GM12873 (cell line): ENCODE results near the gene E2F7.

Experiments used
- TF ChIP-seq, protein P1 (sequence below): IDR thresholded peaks from 2 replicates; pipeline ENCODE4 v1.5.1; 2012; ENCODE audit warnings: low read depth, mild to moderate bottlenecking, moderate library complexity, low read length, control low read depth; ENCODE audit not compliant: insufficient read depth; ENCODE audit errors: missing control alignments

E2F7 gene

DNA sequence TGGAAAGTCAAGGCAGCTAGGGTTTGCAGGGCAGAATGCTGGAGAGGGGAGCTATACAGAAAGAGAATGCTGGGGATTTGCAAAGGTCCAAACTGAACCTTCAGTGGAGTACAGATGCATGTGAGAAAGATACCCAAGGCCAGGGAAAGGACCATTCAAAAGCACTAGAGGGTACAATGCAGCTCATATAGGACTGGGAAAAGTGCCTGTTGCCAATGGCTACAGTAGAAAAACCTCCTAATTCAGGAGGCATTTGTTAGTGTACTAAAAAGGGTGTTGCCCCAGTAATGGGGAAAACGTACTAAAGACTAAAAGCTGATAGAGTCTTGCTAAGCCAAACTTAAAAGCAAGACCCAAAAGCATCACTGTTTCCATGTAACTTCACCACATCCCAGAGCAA, 30.1 kb downstream of the E2F7 start:
- TF ChIP-seq, protein P1, sequence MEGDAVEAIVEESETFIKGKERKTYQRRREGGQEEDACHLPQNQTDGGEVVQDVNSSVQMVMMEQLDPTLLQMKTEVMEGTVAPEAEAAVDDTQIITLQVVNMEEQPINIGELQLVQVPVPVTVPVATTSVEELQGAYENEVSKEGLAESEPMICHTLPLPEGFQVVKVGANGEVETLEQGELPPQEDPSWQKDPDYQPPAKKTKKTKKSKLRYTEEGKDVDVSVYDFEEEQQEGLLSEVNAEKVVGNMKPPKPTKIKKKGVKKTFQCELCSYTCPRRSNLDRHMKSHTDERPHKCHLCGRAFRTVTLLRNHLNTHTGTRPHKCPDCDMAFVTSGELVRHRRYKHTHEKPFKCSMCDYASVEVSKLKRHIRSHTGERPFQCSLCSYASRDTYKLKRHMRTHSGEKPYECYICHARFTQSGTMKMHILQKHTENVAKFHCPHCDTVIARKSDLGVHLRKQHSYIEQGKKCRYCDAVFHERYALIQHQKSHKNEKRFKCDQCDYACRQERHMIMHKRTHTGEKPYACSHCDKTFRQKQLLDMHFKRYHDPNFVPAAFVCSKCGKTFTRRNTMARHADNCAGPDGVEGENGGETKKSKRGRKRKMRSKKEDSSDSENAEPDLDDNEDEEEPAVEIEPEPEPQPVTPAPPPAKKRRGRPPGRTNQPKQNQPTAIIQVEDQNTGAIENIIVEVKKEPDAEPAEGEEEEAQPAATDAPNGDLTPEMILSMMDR = no peak

DNA sequence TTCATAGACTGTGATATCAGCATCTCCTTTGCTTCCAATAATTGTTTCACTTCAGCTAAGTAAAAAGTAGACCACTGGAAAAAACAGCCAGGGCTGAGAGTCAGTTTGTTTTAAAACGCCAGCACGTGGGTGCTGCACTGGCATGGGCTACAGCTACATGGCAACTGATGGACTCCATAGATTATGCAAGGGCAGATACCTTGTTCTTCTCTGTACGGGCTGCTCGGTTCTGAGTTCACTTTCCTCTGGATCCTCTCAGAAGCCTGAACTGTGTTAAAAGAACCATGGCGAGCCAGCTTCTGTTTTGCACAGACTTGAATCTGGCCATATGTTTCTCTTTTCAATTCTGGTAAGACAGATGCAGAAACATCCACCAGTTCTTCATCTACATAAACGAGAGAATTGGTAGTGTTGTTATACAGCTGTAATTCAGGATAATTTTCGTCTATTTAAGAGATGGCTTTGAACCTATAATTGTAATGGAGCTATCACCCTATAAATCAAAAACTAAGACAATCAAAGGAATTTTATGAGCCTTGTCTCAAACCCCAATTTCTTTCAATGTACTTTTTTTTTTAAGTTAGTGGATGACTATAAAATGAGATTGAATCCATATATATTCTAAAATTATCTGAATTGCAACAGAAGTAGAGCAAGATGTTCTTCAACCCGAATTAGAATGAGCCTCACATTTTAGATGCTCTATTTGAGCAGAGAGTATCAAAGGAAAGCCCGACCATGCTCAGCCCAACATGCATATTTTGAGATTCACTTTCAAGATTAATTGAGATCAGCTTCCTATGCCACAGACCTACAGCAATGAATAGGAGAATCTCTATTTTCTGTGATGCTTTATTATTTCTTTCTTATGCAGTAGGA, 31.5 kb downstream of the E2F7 start:
- TF ChIP-seq, protein P1 = no peak

DNA sequence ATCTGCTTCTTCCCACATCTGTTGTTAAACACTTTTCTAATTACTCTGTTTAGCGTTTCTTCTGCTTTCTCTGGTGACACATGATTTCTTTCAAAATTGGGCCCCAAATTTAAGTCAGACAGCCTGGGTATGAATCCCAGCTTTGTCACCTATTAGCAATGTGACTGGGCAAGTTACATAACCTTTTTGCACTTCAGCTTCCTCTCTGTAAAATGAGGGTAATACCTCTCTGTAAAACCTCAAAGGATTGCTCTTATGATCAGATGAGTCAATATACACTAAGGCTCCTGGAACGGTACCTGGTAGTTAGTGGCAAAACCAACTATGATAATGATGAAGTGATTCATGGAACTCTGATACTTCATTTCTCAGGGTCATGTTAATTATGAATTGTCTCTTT, 33.0 kb downstream of the E2F7 start:
- TF ChIP-seq, protein P1 = no peak

DNA sequence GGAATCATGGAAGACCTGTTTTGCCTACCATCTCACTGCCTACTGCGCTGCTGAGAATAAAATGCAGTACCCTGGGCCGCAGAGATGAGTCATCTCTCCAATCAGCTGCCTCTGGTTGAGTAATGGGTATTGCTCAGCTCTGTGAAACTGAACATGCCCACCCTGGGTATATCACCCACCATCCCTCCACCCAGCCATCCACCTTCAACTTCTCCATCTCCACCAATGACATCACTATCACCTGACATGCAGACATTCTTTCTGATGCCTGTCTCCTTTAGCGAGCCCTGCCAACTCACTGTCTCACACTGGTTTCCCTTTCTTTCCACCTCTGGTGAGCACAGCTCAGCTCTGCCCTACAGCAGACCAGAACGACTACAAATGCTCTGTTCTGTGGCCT, 33.6 kb downstream of the E2F7 start:
- TF ChIP-seq, protein P1 = no peak

DNA sequence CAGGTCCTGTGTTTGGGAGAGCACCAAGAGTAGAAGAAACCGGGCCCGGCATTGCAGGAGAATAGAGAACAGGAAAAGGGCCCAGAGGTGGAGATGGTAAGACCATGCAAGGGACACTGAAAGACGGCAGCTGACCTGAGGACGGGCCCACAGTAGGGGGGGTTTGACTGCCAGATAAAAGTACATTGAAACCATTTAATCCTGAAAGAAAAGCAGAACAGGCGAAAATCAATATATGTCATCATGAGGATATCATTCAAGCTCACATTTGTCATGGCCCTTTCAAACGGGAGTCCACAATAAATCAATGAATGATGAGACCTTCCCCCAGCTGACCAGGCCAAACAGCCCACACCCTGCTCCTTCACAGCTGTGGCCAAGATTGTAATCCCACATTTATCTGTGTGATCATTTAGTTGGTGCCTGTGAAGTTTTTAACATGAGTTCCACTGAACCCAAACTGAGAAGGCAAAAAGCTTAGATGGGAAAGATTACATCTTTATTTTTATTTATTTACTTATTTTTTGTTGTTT, 39.5 kb downstream of the E2F7 start:
- TF ChIP-seq, protein P1 = no peak

DNA sequence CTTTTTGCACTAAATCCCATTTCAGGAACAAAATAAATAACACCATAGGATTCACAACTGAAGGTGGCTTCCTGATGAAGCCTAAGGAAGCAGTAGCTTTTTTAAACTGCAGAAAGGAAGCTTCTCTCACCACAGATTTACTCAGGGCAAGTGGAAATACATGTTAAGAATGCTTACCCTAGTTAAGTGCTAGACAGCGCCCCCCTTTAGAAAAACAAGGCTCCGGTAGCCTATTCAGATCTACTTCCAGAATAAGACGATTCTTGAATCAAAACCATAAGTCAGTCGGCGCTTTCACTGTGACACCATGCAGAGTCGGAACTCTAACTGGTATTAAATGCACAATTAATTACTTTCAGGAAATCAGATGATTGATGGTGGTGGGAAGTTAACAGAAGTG, 41.9 kb downstream of the E2F7 start:
- TF ChIP-seq, protein P1 = no peak

DNA sequence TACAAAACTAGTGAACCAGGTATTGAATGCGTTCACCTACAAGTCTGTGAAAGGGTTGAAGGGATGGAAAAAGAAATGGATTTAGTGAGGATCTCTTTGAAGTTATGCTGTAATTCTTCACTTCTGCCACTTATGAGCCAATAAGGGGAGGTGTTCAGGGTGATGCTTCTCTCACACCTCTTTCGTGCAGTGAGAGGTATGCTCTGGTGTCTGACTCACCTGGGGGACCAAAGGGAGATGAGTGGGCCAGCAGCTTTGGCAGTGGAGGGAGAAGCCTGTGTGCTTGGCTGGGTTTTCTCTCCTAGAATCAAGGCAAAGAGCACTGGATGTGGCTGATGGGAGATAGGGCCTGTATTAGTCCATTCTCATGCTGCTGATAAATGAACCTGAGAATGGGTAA, 45.4 kb downstream of the E2F7 start:
- TF ChIP-seq, protein P1 = no peak
